ENCODE measurements around the gene IL10RA. TPM values are rescaled to one million over a fixed set of nuclear protein-coding genes. Genes with fewer than 3 reads are reported as not detected.

IL10RA gene
- total and polyA plus RNA-seq, 2 experiments from 2014 or later = 0.10 TPM; not detected in 1

- TF ChIP-seq ZNF114 (CRISPR knock-in tag; IDR thresholded peaks at IDR 0.05) (no peak), EZH2phosphoT487 (IDR thresholded peaks at IDR 0.05; ENCODE audit: unreplicated experiment) (no peak), JUNB (IDR thresholded peaks at IDR 0.05; ENCODE audit: unreplicated experiment) (no peak), POLR2AphosphoS5 (IDR thresholded peaks at IDR 0.05; ENCODE audit: low read depth) (no peak), CREB1 (CRISPR knock-in tag; IDR thresholded peaks at IDR 0.05; ENCODE audit: low read depth) (no peak), EZH2 (IDR thresholded peaks at IDR 0.05; ENCODE audit: low read depth, unreplicated experiment) (no peak)
- TF ChIP-seq, protein P1, sequence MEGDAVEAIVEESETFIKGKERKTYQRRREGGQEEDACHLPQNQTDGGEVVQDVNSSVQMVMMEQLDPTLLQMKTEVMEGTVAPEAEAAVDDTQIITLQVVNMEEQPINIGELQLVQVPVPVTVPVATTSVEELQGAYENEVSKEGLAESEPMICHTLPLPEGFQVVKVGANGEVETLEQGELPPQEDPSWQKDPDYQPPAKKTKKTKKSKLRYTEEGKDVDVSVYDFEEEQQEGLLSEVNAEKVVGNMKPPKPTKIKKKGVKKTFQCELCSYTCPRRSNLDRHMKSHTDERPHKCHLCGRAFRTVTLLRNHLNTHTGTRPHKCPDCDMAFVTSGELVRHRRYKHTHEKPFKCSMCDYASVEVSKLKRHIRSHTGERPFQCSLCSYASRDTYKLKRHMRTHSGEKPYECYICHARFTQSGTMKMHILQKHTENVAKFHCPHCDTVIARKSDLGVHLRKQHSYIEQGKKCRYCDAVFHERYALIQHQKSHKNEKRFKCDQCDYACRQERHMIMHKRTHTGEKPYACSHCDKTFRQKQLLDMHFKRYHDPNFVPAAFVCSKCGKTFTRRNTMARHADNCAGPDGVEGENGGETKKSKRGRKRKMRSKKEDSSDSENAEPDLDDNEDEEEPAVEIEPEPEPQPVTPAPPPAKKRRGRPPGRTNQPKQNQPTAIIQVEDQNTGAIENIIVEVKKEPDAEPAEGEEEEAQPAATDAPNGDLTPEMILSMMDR (conservative IDR thresholded peaks at IDR 0.05; ENCODE audit: low read depth in 2 of 2) = no peak
- TF ChIP-seq, protein P2, sequence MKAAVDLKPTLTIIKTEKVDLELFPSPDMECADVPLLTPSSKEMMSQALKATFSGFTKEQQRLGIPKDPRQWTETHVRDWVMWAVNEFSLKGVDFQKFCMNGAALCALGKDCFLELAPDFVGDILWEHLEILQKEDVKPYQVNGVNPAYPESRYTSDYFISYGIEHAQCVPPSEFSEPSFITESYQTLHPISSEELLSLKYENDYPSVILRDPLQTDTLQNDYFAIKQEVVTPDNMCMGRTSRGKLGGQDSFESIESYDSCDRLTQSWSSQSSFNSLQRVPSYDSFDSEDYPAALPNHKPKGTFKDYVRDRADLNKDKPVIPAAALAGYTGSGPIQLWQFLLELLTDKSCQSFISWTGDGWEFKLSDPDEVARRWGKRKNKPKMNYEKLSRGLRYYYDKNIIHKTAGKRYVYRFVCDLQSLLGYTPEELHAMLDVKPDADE (IDR thresholded peaks at IDR 0.05) = no peak
Measured at GRCh38 chr11:117972044-117972443, 14.2 kb upstream of the IL10RA start.

GRCh38 chr11:117972629-117973502 lies 13.3 kb upstream of the IL10RA start:
- H3K27me3 Mint-ChIP-seq (ENCODE audit: insufficient read depth, low read depth, poor library complexity) = peaks cover 11% of the 10 kb centered on the region
- Histone ChIP-seq H3K79me2 (replicated peaks; ENCODE audit: insufficient read depth) (no peaks in the 10 kb centered on the region), H2AFZ (no peak overlapping the region), H3K27ac (ENCODE audit: low read depth) (no peak overlapping the region), H3K4me2 (no peak overlapping the region), H3K36me3 (ENCODE audit: insufficient read depth) (no peaks in the 10 kb centered on the region), H3K4me3 (no peak overlapping the region), H3F3A (replicated peaks; ENCODE audit: low read depth) (no peaks in the 10 kb centered on the region), H4K20me1 (replicated peaks; ENCODE audit: insufficient read depth) (no peaks in the 10 kb centered on the region), H3K9me2 (ENCODE audit: insufficient read depth) (no peaks in the 10 kb centered on the region), H3K4me1 (ENCODE audit: insufficient read depth) (no peaks in the 10 kb centered on the region), H3K27me3 (ENCODE audit: insufficient read depth) (no peaks in the 10 kb centered on the region)
- no peak overlapping the region for H3K27ac Mint-ChIP-seq
- H3K4me3 Mint-ChIP-seq = no peak overlapping the region
- TF ChIP-seq POLR2AphosphoS5 (IDR thresholded peaks at IDR 0.05; ENCODE audit: low read depth) = no peak
- no peak for TF ChIP-seq ZNF331 (CRISPR knock-in tag; IDR thresholded peaks at IDR 0.05; ENCODE audit: low read depth)
- no peak for TF ChIP-seq NANOG (IDR thresholded peaks at IDR 0.05; ENCODE audit: borderline replicate concordance)
- no peak for TF ChIP-seq CREB1 (CRISPR knock-in tag; IDR thresholded peaks at IDR 0.05; ENCODE audit: low read depth)
- TF ChIP-seq, protein P3, sequence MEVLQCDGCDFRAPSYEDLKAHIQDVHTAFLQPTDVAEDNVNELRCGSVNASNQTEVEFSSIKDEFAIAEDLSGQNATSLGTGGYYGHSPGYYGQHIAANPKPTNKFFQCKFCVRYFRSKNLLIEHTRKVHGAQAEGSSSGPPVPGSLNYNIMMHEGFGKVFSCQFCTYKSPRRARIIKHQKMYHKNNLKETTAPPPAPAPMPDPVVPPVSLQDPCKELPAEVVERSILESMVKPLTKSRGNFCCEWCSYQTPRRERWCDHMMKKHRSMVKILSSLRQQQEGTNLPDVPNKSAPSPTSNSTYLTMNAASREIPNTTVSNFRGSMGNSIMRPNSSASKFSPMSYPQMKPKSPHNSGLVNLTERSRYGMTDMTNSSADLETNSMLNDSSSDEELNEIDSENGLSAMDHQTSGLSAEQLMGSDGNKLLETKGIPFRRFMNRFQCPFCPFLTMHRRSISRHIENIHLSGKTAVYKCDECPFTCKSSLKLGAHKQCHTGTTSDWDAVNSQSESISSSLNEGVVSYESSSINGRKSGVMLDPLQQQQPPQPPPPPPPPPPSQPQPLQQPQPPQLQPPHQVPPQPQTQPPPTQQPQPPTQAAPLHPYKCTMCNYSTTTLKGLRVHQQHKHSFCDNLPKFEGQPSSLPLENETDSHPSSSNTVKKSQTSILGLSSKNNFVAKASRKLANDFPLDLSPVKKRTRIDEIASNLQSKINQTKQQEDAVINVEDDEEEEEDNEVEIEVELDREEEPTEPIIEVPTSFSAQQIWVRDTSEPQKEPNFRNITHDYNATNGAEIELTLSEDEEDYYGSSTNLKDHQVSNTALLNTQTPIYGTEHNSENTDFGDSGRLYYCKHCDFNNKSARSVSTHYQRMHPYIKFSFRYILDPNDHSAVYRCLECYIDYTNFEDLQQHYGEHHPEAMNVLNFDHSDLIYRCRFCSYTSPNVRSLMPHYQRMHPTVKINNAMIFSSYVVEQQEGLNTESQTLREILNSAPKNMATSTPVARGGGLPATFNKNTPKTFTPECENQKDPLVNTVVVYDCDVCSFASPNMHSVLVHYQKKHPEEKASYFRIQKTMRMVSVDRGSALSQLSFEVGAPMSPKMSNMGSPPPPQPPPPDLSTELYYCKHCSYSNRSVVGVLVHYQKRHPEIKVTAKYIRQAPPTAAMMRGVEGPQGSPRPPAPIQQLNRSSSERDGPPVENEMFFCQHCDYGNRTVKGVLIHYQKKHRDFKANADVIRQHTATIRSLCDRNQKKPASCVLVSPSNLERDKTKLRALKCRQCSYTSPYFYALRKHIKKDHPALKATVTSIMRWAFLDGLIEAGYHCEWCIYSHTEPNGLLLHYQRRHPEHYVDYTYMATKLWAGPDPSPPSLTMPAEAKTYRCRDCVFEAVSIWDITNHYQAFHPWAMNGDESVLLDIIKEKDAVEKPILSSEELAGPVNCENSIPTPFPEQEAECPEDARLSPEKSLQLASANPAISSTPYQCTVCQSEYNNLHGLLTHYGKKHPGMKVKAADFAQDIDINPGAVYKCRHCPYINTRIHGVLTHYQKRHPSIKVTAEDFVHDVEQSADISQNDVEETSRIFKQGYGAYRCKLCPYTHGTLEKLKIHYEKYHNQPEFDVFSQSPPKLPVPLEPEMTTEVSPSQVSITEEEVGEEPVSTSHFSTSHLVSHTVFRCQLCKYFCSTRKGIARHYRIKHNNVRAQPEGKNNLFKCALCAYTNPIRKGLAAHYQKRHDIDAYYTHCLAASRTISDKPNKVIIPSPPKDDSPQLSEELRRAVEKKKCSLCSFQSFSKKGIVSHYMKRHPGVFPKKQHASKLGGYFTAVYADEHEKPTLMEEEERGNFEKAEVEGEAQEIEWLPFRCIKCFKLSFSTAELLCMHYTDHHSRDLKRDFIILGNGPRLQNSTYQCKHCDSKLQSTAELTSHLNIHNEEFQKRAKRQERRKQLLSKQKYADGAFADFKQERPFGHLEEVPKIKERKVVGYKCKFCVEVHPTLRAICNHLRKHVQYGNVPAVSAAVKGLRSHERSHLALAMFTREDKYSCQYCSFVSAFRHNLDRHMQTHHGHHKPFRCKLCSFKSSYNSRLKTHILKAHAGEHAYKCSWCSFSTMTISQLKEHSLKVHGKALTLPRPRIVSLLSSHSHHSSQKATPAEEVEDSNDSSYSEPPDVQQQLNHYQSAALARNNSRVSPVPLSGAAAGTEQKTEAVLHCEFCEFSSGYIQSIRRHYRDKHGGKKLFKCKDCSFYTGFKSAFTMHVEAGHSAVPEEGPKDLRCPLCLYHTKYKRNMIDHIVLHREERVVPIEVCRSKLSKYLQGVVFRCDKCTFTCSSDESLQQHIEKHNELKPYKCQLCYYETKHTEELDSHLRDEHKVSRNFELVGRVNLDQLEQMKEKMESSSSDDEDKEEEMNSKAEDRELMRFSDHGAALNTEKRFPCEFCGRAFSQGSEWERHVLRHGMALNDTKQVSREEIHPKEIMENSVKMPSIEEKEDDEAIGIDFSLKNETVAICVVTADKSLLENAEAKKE (CRISPR knock-in tag; IDR thresholded peaks at IDR 0.05) = no peak
- H3K4me1 Mint-ChIP-seq = no peaks in the 10 kb centered on the region
- ATAC-seq (no peak), DNase-seq (ENCODE audit: low spot score) (no peak)
- H3K36me3 Mint-ChIP-seq (ENCODE audit: low read depth) = no peaks in the 10 kb centered on the region
- no peaks in the 10 kb centered on the region for H3K9me3 Mint-ChIP-seq

More at GRCh38 chr11:117972044-117972443, 14.2 kb upstream of the IL10RA start:
- H3K27ac ChIP-seq (ENCODE audit: low read depth) = no peak overlapping the region
- no peak overlapping the region for H3K4me2 ChIP-seq
- H3K4me3 ChIP-seq = no peak overlapping the region
- Mint-ChIP-seq H3K27me3 (ENCODE audit: insufficient read depth, low read depth, poor library complexity) (peaks cover 8% of the 10 kb centered on the region), H3K27ac (no peak overlapping the region), H3K36me3 (ENCODE audit: low read depth) (no peaks in the 10 kb centered on the region), H3K4me3 (no peak overlapping the region), H3K4me1 (no peaks in the 10 kb centered on the region), H3K9me3 (no peaks in the 10 kb centered on the region)
- ATAC-seq (no peak), DNase-seq (ENCODE audit: low spot score) (no peak)
- H3K27me3 ChIP-seq (ENCODE audit: insufficient read depth) = no peaks in the 10 kb centered on the region
- H3K79me2 ChIP-seq (replicated peaks; ENCODE audit: insufficient read depth) = no peaks in the 10 kb centered on the region
- no peaks in the 10 kb centered on the region for H3K4me1 ChIP-seq (ENCODE audit: insufficient read depth)
- no peaks in the 10 kb centered on the region for H3F3A ChIP-seq (replicated peaks; ENCODE audit: low read depth)
- no peaks in the 10 kb centered on the region for H4K20me1 ChIP-seq (replicated peaks; ENCODE audit: insufficient read depth)
- H3K36me3 ChIP-seq (ENCODE audit: insufficient read depth) = no peaks in the 10 kb centered on the region
- H3K9me2 ChIP-seq (ENCODE audit: insufficient read depth) = no peaks in the 10 kb centered on the region
- no peak overlapping the region for H2AFZ ChIP-seq
